Smooth muscle cell (in vitro differentiated cells): ENCODE measurements around the gene ADAMTS13. TPM values are rescaled to one million over a fixed set of nuclear protein-coding genes. Genes with fewer than 3 reads are reported as not detected.

Source experiments
- DNase-seq: peaks from one replicate; lab custom pipeline; 2025; ENCODE audit not compliant: unreplicated experiment; lab: John Stamatoyannopoulos, UW
- H2AFZ ChIP-seq: fragments of 200-600 bp; sonication (generic); 2 replicates; pipeline ENCODE4 v1.6.0; 2016; ENCODE audit warnings: antibody characterized with exemption, low read depth, mild to moderate bottlenecking
- H3F3A ChIP-seq: fragments of 200-600 bp; sonication (generic); 2 replicates; pipeline ENCODE4 v1.6.0; 2017; ENCODE audit warnings: antibody characterized with exemption, low read depth
- H3K27ac ChIP-seq: fragments of 200-600 bp; sonication (generic); 2 replicates; pipeline ENCODE4 v1.5.1; 2016; ENCODE audit warnings: low read depth, mild to moderate bottlenecking
- H3K27me3 ChIP-seq: fragments of 200-600 bp; sonication (generic); 2 replicates; pipeline ENCODE4 v1.6.1; 2016; ENCODE audit warnings: low read depth, mild to moderate bottlenecking
- H3K36me3 ChIP-seq: fragments of 200-600 bp; sonication (generic); 2 replicates; pipeline ENCODE4 v1.5.1; 2016; ENCODE audit warnings: low read depth
- H3K4me1 ChIP-seq: fragments of 200-600 bp; sonication (generic); 2 replicates; pipeline ENCODE4 v1.5.1; 2016; ENCODE audit warnings: low read depth
- H3K4me2 ChIP-seq: fragments of 200-600 bp; sonication (generic); 2 replicates; pipeline ENCODE4 v1.6.0; 2016; ENCODE audit warnings: mild to moderate bottlenecking
- H3K4me3 ChIP-seq: fragments of 200-600 bp; sonication (generic); 2 replicates; pipeline ENCODE4 v1.5.1; 2016; ENCODE audit warnings: mild to moderate bottlenecking
- H3K79me2 ChIP-seq: fragments of 200-600 bp; sonication (generic); 2 replicates; pipeline ENCODE4 v1.6.0; 2016; ENCODE audit warnings: low read depth, mild to moderate bottlenecking
- H3K9ac ChIP-seq: fragments of 200-600 bp; sonication (generic); 2 replicates; pipeline ENCODE4 v1.6.0; 2016; ENCODE audit warnings: low read depth
- H3K9me3 ChIP-seq: fragments of 200-600 bp; sonication (generic); replicated peaks from 2 replicates; pipeline ENCODE4 v1.5.1; 2016; ENCODE audit warnings: low read depth
- H4K20me1 ChIP-seq: fragments of 200-600 bp; sonication (generic); 2 replicates; pipeline ENCODE4 v1.6.0; 2016; ENCODE audit warnings: low read depth
- CTCF ChIP-seq: fragments of 200-600 bp; sonication (generic); IDR thresholded peaks from 2 replicates; pipeline ENCODE4 v1.5.1; 2017; ENCODE audit warnings: borderline replicate concordance, mild to moderate bottlenecking, antibody characterized with exemption; ENCODE audit not compliant: insufficient read depth, poor library complexity, severe bottlenecking
- WGBS: methylation state at CpG from one replicate; pipeline ENCODE4 v1.1.7; 2016; ENCODE audit warnings: low lambda C conversion rate; 5-methylcytosine and 5-hydroxymethylcytosine counted together
- polyA plus RNA-seq: library from polyadenylated mRNA; unstranded; fragments of >200 nt; fragmentation: Nextera tagmentation; extraction: Ambion mirVana; gene quantifications from 2 replicates; pipeline ENCODE4 v1.2.1, GENCODE V29; 2016
- total RNA-seq: library from RNA; depleted of rRNA; stranded (reverse); fragments of >200 nt; gene quantifications from 2 replicates; pipeline ENCODE4 v1.2.3, GENCODE V29; 2014

The ADAMTS13 gene
- total and polyA plus RNA-seq, 2 experiments from 2014 or later: 3.1 to 3.7 TPM

GRCh38 chr9:133472277-133472645 lies 50.1 kb downstream of the ADAMTS13 start:
- no peak for TF ChIP-seq CTCF
- Histone ChIP-seq H3K9me3 (no peaks in the 10 kb centered on the region), H3K9ac (no peak overlapping the region), H3K4me2 (no peak overlapping the region), H3K27me3 (no peaks in the 10 kb centered on the region), H3F3A (no peaks in the 10 kb centered on the region), H2AFZ (no peak overlapping the region), H3K36me3 (no peaks in the 10 kb centered on the region), H3K4me1 (no peaks in the 10 kb centered on the region), H3K4me3 (no peak overlapping the region), H4K20me1 (peaks cover 15% of the 10 kb centered on the region), H3K79me2 (no peaks in the 10 kb centered on the region), H3K27ac (no peak overlapping the region)
- DNase-seq: no peak
- WGBS: 94% methylated on average over 7 of the region's 11 CpGs

GRCh38 chr9:133472753-133473378 lies 50.7 kb downstream of the ADAMTS13 start:
- Histone ChIP-seq H2AFZ (no peak overlapping the region), H3K27ac (no peak overlapping the region), H3K4me3 (no peak overlapping the region), H3K79me2 (peaks cover 2% of the 10 kb centered on the region), H3K27me3 (no peaks in the 10 kb centered on the region), H4K20me1 (peaks cover 15% of the 10 kb centered on the region), H3K9me3 (no peaks in the 10 kb centered on the region), H3K4me2 (no peak overlapping the region), H3K9ac (no peak overlapping the region), H3K4me1 (peaks cover 1% of the 10 kb centered on the region), H3F3A (no peaks in the 10 kb centered on the region), H3K36me3 (no peaks in the 10 kb centered on the region)
- 99% methylated on average over 19 of the region's 19 CpGs for WGBS
- no peak for TF ChIP-seq CTCF
- DNase-seq: no peak

GRCh38 chr9:133473743-133474142 lies 51.6 kb downstream of the ADAMTS13 start:
- no peak for TF ChIP-seq CTCF
- H3K79me2 ChIP-seq: peaks cover 11% of the 10 kb centered on the region
- H3K9ac ChIP-seq: no peak overlapping the region
- no peak overlapping the region for H3K27ac ChIP-seq
- 96% methylated on average over 20 of the region's 20 CpGs for WGBS
- H3F3A ChIP-seq: no peaks in the 10 kb centered on the region
- peaks cover 15% of the 10 kb centered on the region for H4K20me1 ChIP-seq
- H3K4me1 ChIP-seq: peaks cover 10% of the 10 kb centered on the region
- H3K36me3 ChIP-seq: no peaks in the 10 kb centered on the region
- H2AFZ ChIP-seq: no peak overlapping the region
- no peak overlapping the region for H3K4me2 ChIP-seq
- no peaks in the 10 kb centered on the region for H3K9me3 ChIP-seq
- DNase-seq: no peak
- no peaks in the 10 kb centered on the region for H3K27me3 ChIP-seq
- no peak overlapping the region for H3K4me3 ChIP-seq

- 96% methylated on average over 5 of the region's 5 CpGs for WGBS
- no peaks in the 10 kb centered on the region for H3K27me3 ChIP-seq
- peaks cover 12% of the 10 kb centered on the region for H3K79me2 ChIP-seq
- H3K4me1 ChIP-seq: peaks cover 11% of the 10 kb centered on the region
- no peak for DNase-seq
- H3K36me3 ChIP-seq: no peaks in the 10 kb centered on the region
- H3K9ac ChIP-seq: no peak overlapping the region
- no peaks in the 10 kb centered on the region for H3F3A ChIP-seq
- H3K4me2 ChIP-seq: no peak overlapping the region
- H2AFZ ChIP-seq: no peak overlapping the region
- TF ChIP-seq CTCF: no peak
- H3K4me3 ChIP-seq: no peak overlapping the region
- H3K9me3 ChIP-seq: no peaks in the 10 kb centered on the region
- peaks cover 15% of the 10 kb centered on the region for H4K20me1 ChIP-seq
- no peak overlapping the region for H3K27ac ChIP-seq
Observed at GRCh38 chr9:133474215-133474614, 52.0 kb downstream of the ADAMTS13 start.
